Muscle of arm (tissue), 12 donors: Measurements from ENCODE around the gene SLC9A3. TPM values are rescaled to one million over a fixed set of nuclear protein-coding genes. Genes with fewer than 3 reads are reported as not detected.
"Not testable (repeated sequence)": the region's sequence is repeated elsewhere in the genome, so short reads cannot be mapped to it uniquely, and the experiment has no call there.

Source experiments
- DNase-seq: peaks from one replicate; pipeline ENCODE4 v3.0.0-alpha.2; 2013
- polyA plus RNA-seq, 12 donors: library from polyadenylated mRNA; unstranded; fragments of 120-200 nt; gene quantifications; one replicate each; pipeline ENCODE4 v1.2.1, GENCODE V29; 2013; ENCODE audit not compliant: insufficient read length in 12 of 12

Gene SLC9A3
- polyA plus RNA-seq, 12 donors, result 1.6 to 6.9 (median 2.3) TPM; not detected in 1

GRCh38 chr5:507986-508575 is 16.2 kb downstream of the SLC9A3 start:
- not testable (repeated sequence) for DNase-seq

GRCh38 chr5:505951-506525 is 18.2 kb downstream of the SLC9A3 start:
- DNase-seq, result no peak

GRCh38 chr5:504326-505154 is 19.7 kb downstream of the SLC9A3 start:
- DNase-seq, result no peak

- no peak for DNase-seq
Observed at GRCh38 chr5:502325-503079, 21.7 kb downstream of the SLC9A3 start.

- peak; percentile 24 for DNase-seq
Observed at GRCh38 chr5:501831-502184, 22.4 kb downstream of the SLC9A3 start.

GRCh38 chr5:501105-501830 is 23.0 kb downstream of the SLC9A3 start:
- DNase-seq, result no peak

GRCh38 chr5:500491-500890 is 23.8 kb downstream of the SLC9A3 start:
- no peak for DNase-seq

GRCh38 chr5:499233-500209 is 24.7 kb downstream of the SLC9A3 start:
- no peak for DNase-seq

GRCh38 chr5:497871-498509 is 26.3 kb downstream of the SLC9A3 start:
- DNase-seq, result no peak

- no peak for DNase-seq
Observed at GRCh38 chr5:497090-497700, 27.1 kb downstream of the SLC9A3 start.

- no peak for DNase-seq
Observed at GRCh38 chr5:496028-496427, 28.2 kb downstream of the SLC9A3 start.

GRCh38 chr5:494667-495255 is 29.5 kb downstream of the SLC9A3 start:
- no peak for DNase-seq

- no peak for DNase-seq
Observed at GRCh38 chr5:493758-494157, 30.5 kb downstream of the SLC9A3 start.

- peak; percentile 31 for DNase-seq
Observed at GRCh38 chr5:493119-493701, 31.0 kb downstream of the SLC9A3 start.

- no peak for DNase-seq
Observed at GRCh38 chr5:492314-492893, 31.8 kb downstream of the SLC9A3 start.

GRCh38 chr5:491856-492155 is 32.4 kb downstream of the SLC9A3 start:
- DNase-seq, result no peak

GRCh38 chr5:491119-491855 is 33.0 kb downstream of the SLC9A3 start:
- DNase-seq, result no peak
